GM10266 (cell line): ENCODE results near the gene GMEB2.

Source experiments
- DNase-seq: peaks from one replicate; pipeline ENCODE4 v3.0.0; 2012; ENCODE audit errors: extremely low spot score
- TF ChIP-seq, protein P1 (sequence below): IDR thresholded peaks from 2 replicates; pipeline ENCODE4 v1.5.1; 2012; ENCODE audit warnings: mild to moderate bottlenecking, low read depth; ENCODE audit not compliant: control insufficient read depth, insufficient read depth; ENCODE audit errors: missing control alignments

GMEB2 gene

GRCh38 chr20:63580796-63581461, 46.0 kb downstream of the GMEB2 start:
- peak; percentile 80 for DNase-seq
- TF ChIP-seq, protein P1, sequence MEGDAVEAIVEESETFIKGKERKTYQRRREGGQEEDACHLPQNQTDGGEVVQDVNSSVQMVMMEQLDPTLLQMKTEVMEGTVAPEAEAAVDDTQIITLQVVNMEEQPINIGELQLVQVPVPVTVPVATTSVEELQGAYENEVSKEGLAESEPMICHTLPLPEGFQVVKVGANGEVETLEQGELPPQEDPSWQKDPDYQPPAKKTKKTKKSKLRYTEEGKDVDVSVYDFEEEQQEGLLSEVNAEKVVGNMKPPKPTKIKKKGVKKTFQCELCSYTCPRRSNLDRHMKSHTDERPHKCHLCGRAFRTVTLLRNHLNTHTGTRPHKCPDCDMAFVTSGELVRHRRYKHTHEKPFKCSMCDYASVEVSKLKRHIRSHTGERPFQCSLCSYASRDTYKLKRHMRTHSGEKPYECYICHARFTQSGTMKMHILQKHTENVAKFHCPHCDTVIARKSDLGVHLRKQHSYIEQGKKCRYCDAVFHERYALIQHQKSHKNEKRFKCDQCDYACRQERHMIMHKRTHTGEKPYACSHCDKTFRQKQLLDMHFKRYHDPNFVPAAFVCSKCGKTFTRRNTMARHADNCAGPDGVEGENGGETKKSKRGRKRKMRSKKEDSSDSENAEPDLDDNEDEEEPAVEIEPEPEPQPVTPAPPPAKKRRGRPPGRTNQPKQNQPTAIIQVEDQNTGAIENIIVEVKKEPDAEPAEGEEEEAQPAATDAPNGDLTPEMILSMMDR, result peak; percentile 69

DNA sequence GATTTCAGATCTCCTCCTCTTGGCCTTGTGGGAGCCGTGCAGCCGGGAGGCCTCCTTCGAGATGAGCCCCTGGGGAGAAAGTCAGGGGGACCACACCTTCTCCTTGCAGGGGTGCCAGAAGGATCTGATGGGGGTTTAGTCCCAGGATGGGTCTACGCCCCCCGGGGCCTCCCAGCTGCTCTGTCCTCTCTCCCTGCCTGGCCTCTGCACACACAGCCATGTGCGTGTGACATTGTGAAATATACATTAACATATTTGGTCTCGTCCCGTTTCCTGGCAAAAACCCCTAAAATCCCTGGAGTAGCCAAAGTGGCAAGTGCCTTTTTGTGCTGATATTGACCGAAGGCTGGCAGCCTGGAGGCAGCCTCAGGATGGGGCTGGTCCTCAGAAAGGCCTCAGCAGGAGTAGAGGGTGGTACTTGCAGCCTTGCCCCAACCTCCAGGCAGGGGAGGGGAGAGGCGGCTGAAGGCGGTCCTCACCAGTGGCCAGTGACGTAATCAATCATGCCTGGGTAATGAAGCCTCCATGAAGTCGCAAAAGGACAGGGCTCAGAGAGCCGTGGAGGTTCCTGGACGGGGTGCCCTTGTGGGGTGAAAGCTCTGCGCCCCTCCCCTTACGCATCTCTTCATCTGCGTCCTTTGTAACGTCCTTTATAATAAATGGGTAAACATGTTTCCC, 47.7 kb downstream of the GMEB2 start:
- DNase-seq, result no peak
- TF ChIP-seq, protein P1, result no peak

GRCh38 chr20:63578224-63579016, 48.5 kb downstream of the GMEB2 start:
- DNase-seq, result no peak
- TF ChIP-seq, protein P1, result peak; percentile 27

- DNase-seq, result no peak
- TF ChIP-seq, protein P1, result no peak
These were observed 49.5 kb downstream of the GMEB2 start for GRCh38 chr20:63577317-63577894.

- DNase-seq, result no peak
- TF ChIP-seq, protein P1, result no peak
These were observed 50.6 kb downstream of the GMEB2 start for GRCh38 chr20:63576311-63576710.

- DNase-seq, result no peak
- TF ChIP-seq, protein P1, result no peak
These were observed 51.8 kb downstream of the GMEB2 start for GRCh38 chr20:63574829-63575743.
